HG03354 (cell line): ENCODE measurements around the gene SMARCC1.
"Not testable (repeated sequence)": the region's sequence is repeated elsewhere in the genome, so short reads cannot be mapped to it uniquely, and the experiment has no call there.

Experiments
- ATAC-seq: cut with Tn5 transposase; IDR thresholded peaks from one replicate; pipeline ENCODE4 v1.9.1; 2021; ENCODE audit warnings: mild to moderate bottlenecking; ENCODE audit not compliant: unreplicated experiment, poor library complexity, severe bottlenecking

The SMARCC1 gene

DNA sequence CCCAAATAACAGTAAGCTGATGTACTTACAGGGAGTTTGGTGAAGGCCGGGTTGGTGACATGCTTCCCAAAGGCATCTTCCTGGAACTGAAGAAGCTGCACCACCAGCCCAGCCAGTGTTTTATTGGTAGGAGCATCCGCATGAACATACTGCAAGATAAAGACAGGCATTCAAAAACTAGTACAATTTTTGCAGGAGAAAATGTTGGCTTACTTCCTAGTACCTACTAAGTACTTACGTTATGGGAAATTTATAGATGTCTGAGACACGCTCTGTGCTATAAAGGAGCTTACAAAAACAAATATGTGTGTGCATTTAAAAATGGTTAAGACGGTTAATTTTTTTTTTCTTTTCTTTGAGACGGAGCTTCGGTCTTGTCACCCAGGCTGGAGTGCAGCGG lies 8.9 kb downstream of the SMARCC1 start:
- ATAC-seq: no peak

- ATAC-seq: no peak
Observed at GRCh38 chr3:47772047-47772446, 9.6 kb downstream of the SMARCC1 start.

GRCh38 chr3:47766186-47766585 lies 15.5 kb downstream of the SMARCC1 start:
- ATAC-seq: no peak

- ATAC-seq: no peak
Observed at GRCh38 chr3:47762233-47762632, 19.5 kb downstream of the SMARCC1 start.

DNA sequence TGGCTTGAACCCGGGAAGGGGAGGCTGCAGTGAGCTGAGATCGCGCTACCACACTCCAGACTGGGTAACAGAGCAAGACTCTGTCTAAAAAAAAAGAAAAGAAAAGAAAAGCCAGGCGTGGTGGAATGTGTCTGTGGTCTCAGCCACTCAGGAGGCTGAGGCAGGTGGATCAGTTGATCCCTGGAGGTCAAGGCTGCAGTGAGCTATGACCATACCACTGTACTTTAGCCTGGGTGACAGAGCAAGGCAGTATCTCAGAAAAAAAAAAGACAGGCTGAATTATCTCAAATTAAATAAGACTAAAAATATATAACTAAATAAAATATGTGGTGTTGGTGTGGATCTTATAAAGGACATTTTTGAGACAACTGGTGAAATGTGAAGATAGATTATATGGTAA lies 20.6 kb downstream of the SMARCC1 start:
- ATAC-seq: no peak

GRCh38 chr3:47760207-47760606 lies 21.5 kb downstream of the SMARCC1 start:
- ATAC-seq: not testable (repeated sequence)

GRCh38 chr3:47758261-47759025 lies 23.2 kb downstream of the SMARCC1 start:
- ATAC-seq: no peak

- ATAC-seq: no peak
Observed at GRCh38 chr3:47752716-47753115, 29.0 kb downstream of the SMARCC1 start.

- not testable (repeated sequence) for ATAC-seq
Observed at GRCh38 chr3:47750811-47751354, 30.8 kb downstream of the SMARCC1 start.

DNA sequence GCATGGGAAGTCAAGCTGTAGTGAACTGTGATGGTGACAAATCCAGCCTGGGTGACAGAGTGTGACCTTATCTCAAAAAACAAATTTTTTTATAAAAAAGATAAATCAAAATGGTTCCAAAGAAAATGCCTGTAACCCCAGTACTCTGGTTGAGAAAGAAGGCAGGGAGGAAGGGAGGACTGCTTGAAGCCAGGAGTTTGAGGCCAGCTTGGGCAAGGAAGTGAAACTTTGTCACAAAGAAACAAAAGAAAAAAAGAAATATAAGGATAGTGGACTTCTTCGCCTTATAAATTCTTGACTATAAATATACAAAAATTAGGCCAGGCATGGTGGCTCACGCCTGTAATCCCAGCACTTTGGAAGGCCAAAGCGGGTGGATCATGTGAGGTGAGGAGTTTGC lies 34.1 kb downstream of the SMARCC1 start:
- ATAC-seq: no peak

- no peak for ATAC-seq
Observed at GRCh38 chr3:47746264-47746663, 35.4 kb downstream of the SMARCC1 start.

DNA sequence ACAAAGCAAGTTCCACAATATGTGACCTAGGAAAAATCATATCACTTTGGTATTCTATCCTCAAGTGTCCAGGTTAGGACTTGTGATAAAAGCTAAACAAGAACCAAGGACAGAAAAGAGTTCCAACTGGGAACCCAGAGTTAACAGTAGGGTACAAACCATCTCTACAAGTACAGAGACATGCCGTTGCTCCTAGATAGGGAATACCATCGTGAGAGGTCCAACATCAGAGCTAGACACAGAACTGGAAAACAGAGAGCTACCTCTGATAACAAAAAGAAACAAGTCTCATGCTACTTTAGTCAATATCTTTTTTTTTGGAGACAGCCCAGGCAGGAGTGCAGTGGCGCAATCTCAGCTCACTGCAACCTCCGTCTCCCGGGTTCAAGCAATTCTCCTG lies 37.8 kb downstream of the SMARCC1 start:
- ATAC-seq: no peak

- not testable (repeated sequence) for ATAC-seq
Observed at GRCh38 chr3:47743352-47743751, 38.3 kb downstream of the SMARCC1 start.

- peak; percentile 71 for ATAC-seq
Observed at GRCh38 chr3:47741925-47742324, 39.8 kb downstream of the SMARCC1 start.

DNA sequence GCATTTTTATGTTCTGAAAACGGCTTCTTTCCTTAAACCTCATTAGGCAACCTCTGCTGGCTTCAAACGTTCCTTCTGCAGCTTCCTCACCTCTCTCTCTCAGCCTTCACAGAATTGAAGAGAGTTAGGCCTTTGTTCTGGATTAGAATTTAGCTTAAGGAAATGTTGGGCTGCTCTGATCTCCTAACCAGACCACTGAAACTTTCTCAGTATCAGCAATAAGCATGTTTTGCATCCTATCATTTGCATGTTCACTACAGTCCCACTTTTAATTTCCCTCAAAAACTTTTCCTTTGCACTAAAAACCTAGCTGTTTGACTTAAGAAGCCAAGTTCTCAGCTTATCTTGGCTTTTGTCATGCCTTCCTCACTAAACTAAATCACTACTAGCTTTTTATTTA lies 49.5 kb downstream of the SMARCC1 start:
- peak; percentile 48 for ATAC-seq

DNA sequence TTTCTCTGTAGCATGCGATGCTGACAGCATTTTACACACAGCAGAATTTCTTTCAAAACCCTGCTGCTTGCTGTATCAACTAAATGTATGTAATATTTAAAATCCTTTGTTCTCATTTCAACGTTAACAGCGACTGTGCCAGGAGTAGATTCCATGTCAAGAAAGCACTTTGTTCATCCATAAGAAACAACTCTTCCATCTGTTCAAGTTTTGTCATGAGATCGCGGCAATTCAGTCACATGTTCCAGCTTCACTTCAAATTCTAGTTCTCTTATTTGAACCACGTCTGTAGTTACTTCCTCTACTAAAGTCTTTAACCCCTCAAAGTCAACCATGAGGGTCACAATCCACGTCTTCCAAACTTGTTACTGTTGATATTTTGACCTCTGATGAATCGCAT lies 50.6 kb downstream of the SMARCC1 start:
- no peak for ATAC-seq

- ATAC-seq: no peak
Observed at GRCh38 chr3:47722859-47723258, 58.8 kb downstream of the SMARCC1 start.

DNA sequence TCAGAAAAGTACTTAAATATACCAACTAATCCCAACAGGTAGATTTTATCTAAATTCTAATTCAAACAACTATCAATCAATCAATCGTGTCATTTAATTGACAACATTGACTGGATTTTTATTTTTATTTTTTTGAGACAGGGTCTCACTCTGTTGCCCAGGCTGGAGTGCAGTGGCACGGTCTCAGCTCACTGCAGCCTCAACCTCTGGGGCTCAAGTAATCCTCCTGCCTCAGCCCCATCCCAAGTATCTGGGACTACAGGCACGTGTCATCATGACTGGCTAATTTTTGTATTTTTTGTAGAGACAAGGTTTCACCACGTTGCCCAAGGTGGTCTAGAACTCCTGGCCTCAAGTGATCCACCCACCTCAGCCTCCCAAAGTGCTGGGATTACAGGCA lies 64.2 kb downstream of the SMARCC1 start:
- ATAC-seq: not testable (repeated sequence)

DNA sequence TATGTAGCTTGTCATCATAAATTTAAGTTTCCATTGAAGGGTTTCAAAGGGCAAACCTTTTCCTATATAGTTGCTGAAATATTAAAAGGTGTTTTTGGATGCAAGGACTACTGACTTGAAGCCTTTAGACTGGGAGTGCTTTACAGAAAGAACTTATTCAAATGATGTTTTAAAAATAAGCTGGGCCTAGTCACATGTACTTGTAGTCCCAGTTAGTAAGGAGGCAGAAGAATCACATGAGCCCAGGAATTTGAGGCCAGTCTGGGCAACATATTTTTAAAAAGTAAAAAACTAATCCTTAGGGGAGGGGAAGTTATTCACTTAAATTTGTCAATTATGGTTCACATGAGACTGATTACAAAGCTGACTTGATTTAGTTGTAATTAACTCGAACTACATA lies 65.0 kb downstream of the SMARCC1 start:
- ATAC-seq: no peak

GRCh38 chr3:47715928-47716327 lies 65.8 kb downstream of the SMARCC1 start:
- ATAC-seq: no peak

GRCh38 chr3:47714606-47715005 lies 67.1 kb downstream of the SMARCC1 start:
- ATAC-seq: no peak

- no peak for ATAC-seq
Observed at GRCh38 chr3:47713655-47714054, 68.0 kb downstream of the SMARCC1 start.
